ENCODE measurements around the gene STAC. TPM values are rescaled to one million over a fixed set of nuclear protein-coding genes. Genes with fewer than 3 reads are reported as not detected.

Gene STAC
- total and polyA plus RNA-seq, 4 donors = 0.21 to 0.56 (median 0.39) TPM

GRCh38 chr3:36519682-36520081, 139.4 kb downstream of the STAC start:
- Histone ChIP-seq H3K4me3 (ENCODE audit: low read depth in 1 of 3, low read length in 3 of 3) (no peak overlapping the region), H3K36me3 (ENCODE audit: control insufficient read depth in 4 of 4, insufficient read depth in 3 of 4, low read depth in 1 of 4, low read length in 3 of 4) (no peaks in the 10 kb centered on the region), H3K9me3 (ENCODE audit: control insufficient read depth in 4 of 4, low read length in 3 of 4) (no peaks in the 10 kb centered on the region), H3K4me1 (ENCODE audit: control insufficient read depth in 4 of 4, insufficient read depth in 4 of 4, low read length in 3 of 4) (no peaks in the 10 kb centered on the region), H3K9ac (ENCODE audit: low read depth in 1 of 2, low read length in 2 of 2) (no peak overlapping the region), H3K27ac (ENCODE audit: low read depth in 1 of 2, low read length in 2 of 2) (no peak overlapping the region), H3K27me3 (ENCODE audit: control insufficient read depth in 4 of 4, insufficient read depth in 4 of 4, low read length in 3 of 4) (no peaks in the 10 kb centered on the region)
- TF ChIP-seq HNF4A (conservative IDR thresholded peaks at IDR 0.05) = no peak
- TF ChIP-seq YY1 (IDR thresholded peaks at IDR 0.05) = no peak
- no peak for TF ChIP-seq EGR1 (IDR thresholded peaks at IDR 0.05; ENCODE audit: low read depth in 2 of 2)
- no peak for TF ChIP-seq SP1 (IDR thresholded peaks at IDR 0.05)
- TF ChIP-seq, protein P1, sequence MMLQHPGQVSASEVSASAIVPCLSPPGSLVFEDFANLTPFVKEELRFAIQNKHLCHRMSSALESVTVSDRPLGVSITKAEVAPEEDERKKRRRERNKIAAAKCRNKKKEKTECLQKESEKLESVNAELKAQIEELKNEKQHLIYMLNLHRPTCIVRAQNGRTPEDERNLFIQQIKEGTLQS (IDR thresholded peaks at IDR 0.05) = no peak
- TF ChIP-seq FOXA1 (IDR thresholded peaks at IDR 0.05) = no peak
- TF ChIP-seq, protein P2, sequence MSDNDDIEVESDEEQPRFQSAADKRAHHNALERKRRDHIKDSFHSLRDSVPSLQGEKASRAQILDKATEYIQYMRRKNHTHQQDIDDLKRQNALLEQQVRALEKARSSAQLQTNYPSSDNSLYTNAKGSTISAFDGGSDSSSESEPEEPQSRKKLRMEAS (IDR thresholded peaks at IDR 0.05) = no peak
- no peak for TF ChIP-seq TAF1 (conservative IDR thresholded peaks at IDR 0.05)
- no peak for TF ChIP-seq RAD21 (IDR thresholded peaks at IDR 0.05)
- TF ChIP-seq JUND (IDR thresholded peaks at IDR 0.05) = no peak
- TF ChIP-seq RXRA (IDR thresholded peaks at IDR 0.05) = no peak
- TF ChIP-seq ZBTB33 (IDR thresholded peaks at IDR 0.05) = no peak
- TF ChIP-seq NR2F2 (IDR thresholded peaks at IDR 0.05) = no peak
- TF ChIP-seq REST (IDR thresholded peaks at IDR 0.05) = no peak
- no peak for TF ChIP-seq HNF4G (IDR thresholded peaks at IDR 0.05)
- no peak for TF ChIP-seq CTCF (IDR thresholded peaks at IDR 0.05; ENCODE audit: low read depth, low read length, missing input control)
- TF ChIP-seq FOXA2 (IDR thresholded peaks at IDR 0.05) = no peak
- TF ChIP-seq GABPA (IDR thresholded peaks at IDR 0.05 in 1 of 2, conservative IDR thresholded peaks at IDR 0.05 in 1 of 2) = no peak
- 75% methylated on average over 3 of the region's 3 CpGs for WGBS
- no peak for DNase-seq (ENCODE audit: low spot score)
